ENCODE data around the gene CDPF1. TPM values are rescaled to one million over a fixed set of nuclear protein-coding genes. Genes with fewer than 3 reads are reported as not detected.

The CDPF1 gene
- total and polyA plus RNA-seq, 9 donors, result 4.3 to 20.8 (median 11.5) TPM

GRCh38 chr22:46241396-46242007 lies 8.6 kb downstream of the CDPF1 start:
- Histone ChIP-seq H3K27ac (no peak overlapping the region), H3K4me3 (no peak overlapping the region), H3K4me1 (ENCODE audit: insufficient read depth) (peaks cover 9% of the 10 kb centered on the region), H3K36me3 (no peaks in the 10 kb centered on the region), H3K27me3 (no peaks in the 10 kb centered on the region), H3K9me3 (no peaks in the 10 kb centered on the region)
- WGBS, 3 donors, result 34 to 41% (median 35%) methylated on average over 5 of the region's 5 CpGs
- intact Hi-C loops (cut with DNase I), result no loop called here
- TF ChIP-seq POLR2A (IDR thresholded peaks at IDR 0.05), result no peak
- no peak for TF ChIP-seq CTCF (IDR thresholded peaks at IDR 0.05)
- TF ChIP-seq EP300 (IDR thresholded peaks at IDR 0.05), result no peak
- no peak for DNase-seq

- Histone ChIP-seq H3K4me1 (ENCODE audit: insufficient read depth) (peaks cover 9% of the 10 kb centered on the region), H3K27me3 (no peaks in the 10 kb centered on the region), H3K9me3 (no peaks in the 10 kb centered on the region), H3K36me3 (no peaks in the 10 kb centered on the region), H3K27ac (no peak overlapping the region), H3K4me3 (no peak overlapping the region)
- no peak for DNase-seq
- 71 to 81% (median 77%) methylated on average over 7 of the region's 7 CpGs for WGBS, 3 donors
- TF ChIP-seq CTCF (IDR thresholded peaks at IDR 0.05), result no peak
- no peak for TF ChIP-seq EP300 (IDR thresholded peaks at IDR 0.05)
- no peak for TF ChIP-seq POLR2A (IDR thresholded peaks at IDR 0.05)
- intact Hi-C loops (cut with DNase I), result no loop called here
Measured at GRCh38 chr22:46240907-46241306, 9.2 kb downstream of the CDPF1 start.

- Histone ChIP-seq H3K4me1 (ENCODE audit: insufficient read depth) (peaks cover 6% of the 10 kb centered on the region), H3K27me3 (no peaks in the 10 kb centered on the region), H3K9me3 (no peaks in the 10 kb centered on the region), H3K4me3 (no peak overlapping the region), H3K27ac (no peak overlapping the region), H3K36me3 (no peaks in the 10 kb centered on the region)
- 89 to 92% (median 91%) methylated on average over 6 of the region's 6 CpGs for WGBS, 3 donors
- no peak for DNase-seq
- intact Hi-C loops (cut with DNase I), result no loop called here
- TF ChIP-seq EP300 (IDR thresholded peaks at IDR 0.05), result no peak
- no peak for TF ChIP-seq POLR2A (IDR thresholded peaks at IDR 0.05)
- TF ChIP-seq CTCF (IDR thresholded peaks at IDR 0.05), result no peak
Measured at GRCh38 chr22:46240506-46240905, 9.6 kb downstream of the CDPF1 start.

- Histone ChIP-seq H3K27ac (no peak overlapping the region), H3K36me3 (no peaks in the 10 kb centered on the region), H3K4me1 (ENCODE audit: insufficient read depth) (peaks cover 5% of the 10 kb centered on the region), H3K27me3 (no peaks in the 10 kb centered on the region), H3K9me3 (no peaks in the 10 kb centered on the region), H3K4me3 (no peak overlapping the region)
- no peak for DNase-seq
- TF ChIP-seq POLR2A (IDR thresholded peaks at IDR 0.05) (no peak), CTCF (IDR thresholded peaks at IDR 0.05) (no peak), EP300 (IDR thresholded peaks at IDR 0.05) (no peak)
- intact Hi-C loops (cut with DNase I), result no loop called here
- WGBS, 3 donors, result 88 to 91% (median 88%) methylated on average over 2 of the region's 2 CpGs
Measured at GRCh38 chr22:46240073-46240472, 10.0 kb downstream of the CDPF1 start.
